ENCODE measurements around the gene SRCAP.

SRCAP gene

DNA sequence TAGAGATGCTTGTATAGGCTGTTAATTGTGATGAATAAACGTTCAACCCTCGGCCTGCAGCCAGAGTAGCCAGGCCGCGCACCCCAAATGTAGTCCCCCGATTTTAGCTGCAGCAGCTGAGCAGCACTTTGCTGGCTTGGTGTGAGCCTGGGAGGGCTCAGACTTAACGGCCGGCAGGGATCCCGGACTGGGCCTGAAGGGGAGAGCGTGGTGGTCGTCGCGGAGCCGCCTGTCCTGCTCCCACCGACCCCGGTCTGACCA lies 76.1 kb downstream of the SRCAP start:
- DNase-seq = no peak
- TF ChIP-seq, protein P1, sequence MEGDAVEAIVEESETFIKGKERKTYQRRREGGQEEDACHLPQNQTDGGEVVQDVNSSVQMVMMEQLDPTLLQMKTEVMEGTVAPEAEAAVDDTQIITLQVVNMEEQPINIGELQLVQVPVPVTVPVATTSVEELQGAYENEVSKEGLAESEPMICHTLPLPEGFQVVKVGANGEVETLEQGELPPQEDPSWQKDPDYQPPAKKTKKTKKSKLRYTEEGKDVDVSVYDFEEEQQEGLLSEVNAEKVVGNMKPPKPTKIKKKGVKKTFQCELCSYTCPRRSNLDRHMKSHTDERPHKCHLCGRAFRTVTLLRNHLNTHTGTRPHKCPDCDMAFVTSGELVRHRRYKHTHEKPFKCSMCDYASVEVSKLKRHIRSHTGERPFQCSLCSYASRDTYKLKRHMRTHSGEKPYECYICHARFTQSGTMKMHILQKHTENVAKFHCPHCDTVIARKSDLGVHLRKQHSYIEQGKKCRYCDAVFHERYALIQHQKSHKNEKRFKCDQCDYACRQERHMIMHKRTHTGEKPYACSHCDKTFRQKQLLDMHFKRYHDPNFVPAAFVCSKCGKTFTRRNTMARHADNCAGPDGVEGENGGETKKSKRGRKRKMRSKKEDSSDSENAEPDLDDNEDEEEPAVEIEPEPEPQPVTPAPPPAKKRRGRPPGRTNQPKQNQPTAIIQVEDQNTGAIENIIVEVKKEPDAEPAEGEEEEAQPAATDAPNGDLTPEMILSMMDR (IDR thresholded peaks at IDR 0.05; ENCODE audit: low read depth, low read length) = no peak
- Histone ChIP-seq H3K9me3 (ENCODE audit: severe bottlenecking) (no peaks in the 10 kb centered on the region), H3K27ac (peak overlapping the region; percentile 80), H3K36me3 (peaks cover 53% of the 10 kb centered on the region), H3K4me3 (ENCODE audit: low read depth, low read length) (peak overlapping the region; percentile 51), H3K27me3 (ENCODE audit: insufficient read depth, low read depth, severe bottlenecking) (no peaks in the 10 kb centered on the region)

- TF ChIP-seq, protein P1 (IDR thresholded peaks at IDR 0.05; ENCODE audit: low read depth, low read length) = no peak
- H3K36me3 ChIP-seq = peaks cover 52% of the 10 kb centered on the region
These were observed 76.6 kb downstream of the SRCAP start for GRCh38 chr16:30775392-30776188.

GRCh38 chr16:30777591-30778297 lies 78.8 kb downstream of the SRCAP start:
- H3K4me3 ChIP-seq (ENCODE audit: low read depth, low read length) = no peak overlapping the region
- no peaks in the 10 kb centered on the region for H3K27me3 ChIP-seq (ENCODE audit: insufficient read depth, low read depth, severe bottlenecking)
- H3K9me3 ChIP-seq (ENCODE audit: severe bottlenecking) = no peaks in the 10 kb centered on the region
- H3K27ac ChIP-seq = peak overlapping the region; percentile 48; the same call in 1 of the 2 replicates
- peaks cover 45% of the 10 kb centered on the region for H3K36me3 ChIP-seq
- peak; percentile 70 for DNase-seq
- TF ChIP-seq, protein P1 (IDR thresholded peaks at IDR 0.05; ENCODE audit: low read depth, low read length) = peak; percentile 63

More at GRCh38 chr16:30775392-30776188, 76.6 kb downstream of the SRCAP start:
- peak; percentile 90 for DNase-seq
- Histone ChIP-seq H3K27ac (peak overlapping the region; percentile 80), H3K4me3 (ENCODE audit: low read depth, low read length) (peak overlapping the region; percentile 51), H3K9me3 (ENCODE audit: severe bottlenecking) (no peaks in the 10 kb centered on the region), H3K27me3 (ENCODE audit: insufficient read depth, low read depth, severe bottlenecking) (no peaks in the 10 kb centered on the region)

DNA sequence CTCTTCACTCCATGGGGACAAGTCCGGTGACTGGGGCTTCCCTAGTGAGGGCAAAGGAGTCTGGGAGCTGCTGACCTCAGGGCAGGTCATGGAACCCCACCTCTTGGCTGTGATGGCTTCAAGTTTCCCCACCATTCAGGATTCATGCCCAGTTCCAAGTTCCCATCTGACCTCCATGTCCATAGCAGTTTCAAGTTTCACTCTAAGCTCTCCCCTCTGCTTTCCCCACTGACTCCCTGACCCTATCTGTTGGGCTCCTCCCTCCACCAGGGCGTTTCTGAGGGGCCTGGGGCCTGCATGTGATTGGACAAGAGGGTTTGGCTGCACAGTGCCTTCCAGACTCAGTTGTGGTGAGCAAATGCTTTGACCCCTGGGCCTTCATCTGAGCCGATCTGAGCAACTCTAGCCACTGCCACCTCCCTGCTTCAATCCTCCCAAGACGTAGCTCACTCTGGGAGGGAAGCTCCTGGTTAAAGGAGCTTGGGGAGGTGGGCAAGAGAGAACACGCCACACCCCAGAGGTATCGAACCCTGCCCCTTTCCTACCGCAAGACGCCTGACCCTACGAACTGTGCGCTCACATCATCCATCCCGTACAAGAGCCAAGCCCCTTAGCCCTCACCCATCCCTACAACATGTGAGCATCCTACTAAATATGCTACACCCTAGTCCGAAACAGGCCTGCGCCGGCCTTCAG lies 79.7 kb downstream of the SRCAP start:
- Histone ChIP-seq H3K9me3 (ENCODE audit: severe bottlenecking) (no peaks in the 10 kb centered on the region), H3K36me3 (peaks cover 45% of the 10 kb centered on the region), H3K27ac (peak overlapping the region; percentile 48), H3K27me3 (ENCODE audit: insufficient read depth, low read depth, severe bottlenecking) (no peaks in the 10 kb centered on the region), H3K4me3 (ENCODE audit: low read depth, low read length) (no peak overlapping the region)
- TF ChIP-seq, protein P1 (IDR thresholded peaks at IDR 0.05; ENCODE audit: low read depth, low read length) = no peak
- DNase-seq = no peak

GRCh38 chr16:30779596-30779995 lies 80.6 kb downstream of the SRCAP start:
- H3K9me3 ChIP-seq (ENCODE audit: severe bottlenecking) = no peaks in the 10 kb centered on the region
- no peaks in the 10 kb centered on the region for H3K27me3 ChIP-seq (ENCODE audit: insufficient read depth, low read depth, severe bottlenecking)
- H3K27ac ChIP-seq = no peak overlapping the region
- peaks cover 39% of the 10 kb centered on the region for H3K36me3 ChIP-seq
- H3K4me3 ChIP-seq (ENCODE audit: low read depth, low read length) = no peak overlapping the region
- TF ChIP-seq, protein P1 (IDR thresholded peaks at IDR 0.05; ENCODE audit: low read depth, low read length) = no peak
- no peak for DNase-seq
